ENCODE data around the gene KHK.
"Not testable (repeated sequence)": the region's sequence is repeated elsewhere in the genome, so short reads cannot be mapped to it uniquely, and the experiment has no call there.

KHK gene

GRCh38 chr2:27095745-27096651, 9.4 kb downstream of the KHK start:
- no peak for DNase-seq (ENCODE audit: low read depth in 2 of 2)

- no peak for DNase-seq (ENCODE audit: low read depth in 2 of 2)
These were observed 10.3 kb downstream of the KHK start for GRCh38 chr2:27096748-27097297.

GRCh38 chr2:27097341-27097740, 10.8 kb downstream of the KHK start:
- DNase-seq (ENCODE audit: low read depth in 2 of 2): no peak

GRCh38 chr2:27099334-27099955, 12.9 kb downstream of the KHK start:
- DNase-seq (ENCODE audit: low read depth in 2 of 2): no peak

GRCh38 chr2:27100036-27100435, 13.5 kb downstream of the KHK start:
- DNase-seq (ENCODE audit: low read depth in 2 of 2): no peak

GRCh38 chr2:27102329-27102728, 15.8 kb downstream of the KHK start:
- no peak for DNase-seq (ENCODE audit: low read depth in 2 of 2)

GRCh38 chr2:27105981-27106380, 19.4 kb downstream of the KHK start:
- no peak for DNase-seq (ENCODE audit: low read depth in 2 of 2)

- no peak for DNase-seq (ENCODE audit: low read depth in 2 of 2)
These were observed 21.6 kb downstream of the KHK start for GRCh38 chr2:27108221-27108620.

GRCh38 chr2:27109083-27109482, 22.5 kb downstream of the KHK start:
- DNase-seq (ENCODE audit: low read depth in 2 of 2): no peak

- DNase-seq (ENCODE audit: low read depth in 2 of 2): not testable (repeated sequence)
These were observed 24.2 kb downstream of the KHK start for GRCh38 chr2:27110603-27111352.

GRCh38 chr2:27111392-27112078, 25.0 kb downstream of the KHK start:
- not testable (repeated sequence) for DNase-seq (ENCODE audit: low read depth in 2 of 2)

- DNase-seq (ENCODE audit: low read depth in 2 of 2): no peak
These were observed 28.9 kb downstream of the KHK start for GRCh38 chr2:27115519-27115918.

GRCh38 chr2:27117995-27118524, 31.5 kb downstream of the KHK start:
- DNase-seq (ENCODE audit: low read depth in 2 of 2): no peak

GRCh38 chr2:27118525-27119329, 32.2 kb downstream of the KHK start, which contains the start of gene CGREF1:
Gene CGREF1, minus strand, starts transcription at chr2:27119128. Its CDS starts 14,762 bp downstream, at chr2:27104366.
- no peak for DNase-seq (ENCODE audit: low read depth in 2 of 2)

- not testable (repeated sequence) for DNase-seq (ENCODE audit: low read depth in 2 of 2)
These were observed 32.7 kb downstream of the KHK start for GRCh38 chr2:27119330-27119670.

- DNase-seq (ENCODE audit: low read depth in 2 of 2): no peak
These were observed 35.3 kb downstream of the KHK start for GRCh38 chr2:27121906-27122305.

- no peak for DNase-seq (ENCODE audit: low read depth in 2 of 2)
These were observed 36.2 kb downstream of the KHK start for GRCh38 chr2:27122791-27123190.

GRCh38 chr2:27123302-27124150, 37.0 kb downstream of the KHK start, which contains the start of gene ABHD1:
Gene ABHD1, plus strand, starts transcription at chr2:27123815. Its CDS starts 134 bp downstream, at chr2:27123949.
- DNase-seq (ENCODE audit: low read depth in 2 of 2): peak in 1 of 2 donors; percentile 52

- DNase-seq (ENCODE audit: low read depth in 2 of 2): no peak
These were observed 38.5 kb downstream of the KHK start for GRCh38 chr2:27125104-27125503.

Measured in stimulated activated CD8-positive, alpha-beta memory T cell treated with anti-CD3 and anti-CD28 coated beads, Interleukin-7, amount 100 ng/mL, for 4 hours (primary cell).